Gastroesophageal sphincter (tissue), 3 donors: ENCODE results near the gene LLGL2.

Experiments
- EP300 ChIP-seq: sonication (generic); formaldehyde crosslinking; IDR thresholded peaks from one replicate; pipeline ENCODE4 v1.6.1; 2017; ENCODE audit warnings: antibody characterized with exemption, mild to moderate bottlenecking
- POLR2A ChIP-seq, 2 donors: fragments of 450-650 bp; IDR thresholded peaks; one replicate each; pipeline ENCODE4 v1.6.1; 2017; ENCODE audit warnings: antibody characterized with exemption in 2 of 2, mild to moderate bottlenecking in 2 of 2, moderate library complexity in 1 of 2
- POLR2AphosphoS5 ChIP-seq: sonication (generic); formaldehyde crosslinking; IDR thresholded peaks from one replicate; pipeline ENCODE4 v1.6.1; 2017; ENCODE audit warnings: antibody characterized with exemption
- TF ChIP-seq, protein P1 (sequence below), 4 experiments: fragments of 200-600 bp in 2 of 4; fragments of 450-650 bp in 2 of 4; sonication (generic) in 1 of 4; IDR thresholded peaks; one replicate each; pipeline ENCODE4 v1.5.1; 2017 to 2019; ENCODE audit warnings: antibody characterized with exemption in 4 of 4, mild to moderate bottlenecking in 2 of 4, moderate library complexity in 2 of 4

DNA sequence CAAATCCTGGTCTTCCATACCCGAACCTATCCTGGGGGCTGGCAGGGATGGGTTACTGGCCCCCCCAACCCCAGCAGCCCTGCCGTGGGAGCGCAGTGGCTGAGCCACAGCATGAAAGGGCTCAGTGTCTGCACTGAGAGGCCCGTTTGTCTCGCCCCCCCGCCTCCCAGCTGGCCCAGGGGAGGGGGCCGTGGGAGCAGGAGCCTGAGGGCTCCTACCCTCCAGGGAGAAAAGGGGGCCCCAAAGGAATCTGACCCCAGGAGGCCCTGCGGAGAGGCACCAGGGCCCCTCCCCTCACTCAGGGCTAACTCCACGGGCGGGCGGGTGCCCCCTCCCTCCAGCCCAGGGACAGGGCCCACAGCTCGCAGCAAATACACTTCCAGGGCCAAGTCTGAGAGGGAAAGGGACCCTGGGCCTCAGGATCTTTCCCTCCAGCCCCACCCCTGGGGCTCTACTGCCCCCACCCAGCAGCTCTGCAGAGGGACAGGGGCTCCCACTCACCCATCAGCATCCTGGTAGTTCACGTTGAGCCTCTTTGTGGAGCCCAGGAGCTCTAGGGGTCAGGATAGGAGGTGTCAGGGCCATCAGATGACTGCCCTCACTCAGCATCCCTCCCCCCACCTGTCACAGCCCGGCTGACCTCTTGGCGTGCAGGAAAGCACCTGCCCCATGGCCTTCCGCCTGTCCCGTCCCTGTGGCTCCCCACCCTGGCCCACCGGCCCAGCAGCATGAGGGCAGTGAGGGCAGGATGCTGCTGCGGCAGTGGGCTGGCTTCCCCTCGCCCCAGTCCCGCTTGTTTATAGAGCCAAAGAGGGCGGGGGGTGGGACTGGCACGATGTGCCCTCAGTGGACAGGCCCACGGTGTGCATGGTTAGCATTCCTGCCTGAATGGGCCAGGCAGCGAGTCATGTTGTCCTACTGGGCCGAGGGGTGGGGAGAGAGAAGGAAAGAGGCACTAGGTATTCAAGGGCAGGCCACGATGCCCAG, 17.5 kb upstream of the LLGL2 start:
- TF ChIP-seq POLR2AphosphoS5 (no peak), EP300 (no peak), POLR2A (IDR thresholded peaks at IDR 0.05) (no peak)
- TF ChIP-seq, protein P1, sequence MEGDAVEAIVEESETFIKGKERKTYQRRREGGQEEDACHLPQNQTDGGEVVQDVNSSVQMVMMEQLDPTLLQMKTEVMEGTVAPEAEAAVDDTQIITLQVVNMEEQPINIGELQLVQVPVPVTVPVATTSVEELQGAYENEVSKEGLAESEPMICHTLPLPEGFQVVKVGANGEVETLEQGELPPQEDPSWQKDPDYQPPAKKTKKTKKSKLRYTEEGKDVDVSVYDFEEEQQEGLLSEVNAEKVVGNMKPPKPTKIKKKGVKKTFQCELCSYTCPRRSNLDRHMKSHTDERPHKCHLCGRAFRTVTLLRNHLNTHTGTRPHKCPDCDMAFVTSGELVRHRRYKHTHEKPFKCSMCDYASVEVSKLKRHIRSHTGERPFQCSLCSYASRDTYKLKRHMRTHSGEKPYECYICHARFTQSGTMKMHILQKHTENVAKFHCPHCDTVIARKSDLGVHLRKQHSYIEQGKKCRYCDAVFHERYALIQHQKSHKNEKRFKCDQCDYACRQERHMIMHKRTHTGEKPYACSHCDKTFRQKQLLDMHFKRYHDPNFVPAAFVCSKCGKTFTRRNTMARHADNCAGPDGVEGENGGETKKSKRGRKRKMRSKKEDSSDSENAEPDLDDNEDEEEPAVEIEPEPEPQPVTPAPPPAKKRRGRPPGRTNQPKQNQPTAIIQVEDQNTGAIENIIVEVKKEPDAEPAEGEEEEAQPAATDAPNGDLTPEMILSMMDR (IDR thresholded peaks at IDR 0.05): no peak
